RKO (cell line): ENCODE data around the gene POSTN.
"Not testable (repeated sequence)": the region's sequence is repeated elsewhere in the genome, so short reads cannot be mapped to it uniquely, and the experiment has no call there.

Experiments used
- DNase-seq: peaks from one replicate; pipeline ENCODE4 v3.0.0-alpha.2; 2016; ENCODE audit warnings: low spot score

Gene POSTN

GRCh38 chr13:37597477-37598025 is 1.0 kb downstream of the POSTN start:
- DNase-seq, result no peak

GRCh38 chr13:37596805-37597204 is 1.8 kb downstream of the POSTN start:
- DNase-seq, result no peak

GRCh38 chr13:37595162-37595561 is 3.4 kb downstream of the POSTN start:
- no peak for DNase-seq

- no peak for DNase-seq
Observed at GRCh38 chr13:37594550-37594949, 4.0 kb downstream of the POSTN start.

- not testable (repeated sequence) for DNase-seq
Observed at GRCh38 chr13:37589381-37589780, 9.2 kb downstream of the POSTN start.

GRCh38 chr13:37587236-37587635 is 11.3 kb downstream of the POSTN start:
- no peak for DNase-seq

- DNase-seq, result no peak
Observed at GRCh38 chr13:37586164-37586563, 12.4 kb downstream of the POSTN start.

- no peak for DNase-seq
Observed at GRCh38 chr13:37585541-37585940, 13.0 kb downstream of the POSTN start.

- DNase-seq, result no peak
Observed at GRCh38 chr13:37576601-37577000, 22.0 kb downstream of the POSTN start.

GRCh38 chr13:37565425-37565824 is 33.1 kb downstream of the POSTN start:
- no peak for DNase-seq

- no peak for DNase-seq
Observed at GRCh38 chr13:37561031-37561430, 37.5 kb downstream of the POSTN start.

GRCh38 chr13:37560526-37560925 is 38.0 kb downstream of the POSTN start:
- DNase-seq, result no peak

GRCh38 chr13:37558766-37559165 is 39.8 kb downstream of the POSTN start:
- DNase-seq, result not testable (repeated sequence)

- no peak for DNase-seq
Observed at GRCh38 chr13:37546087-37546486, 52.5 kb downstream of the POSTN start.

GRCh38 chr13:37544995-37545394 is 53.6 kb downstream of the POSTN start:
- no peak for DNase-seq

GRCh38 chr13:37539976-37540605 is 58.5 kb downstream of the POSTN start:
- no peak for DNase-seq

- DNase-seq, result no peak
Observed at GRCh38 chr13:37539170-37539569, 59.4 kb downstream of the POSTN start.

- DNase-seq, result no peak
Observed at GRCh38 chr13:37535501-37535900, 63.1 kb downstream of the POSTN start.

GRCh38 chr13:37534676-37535075 is 63.9 kb downstream of the POSTN start:
- no peak for DNase-seq

- peak; percentile 20 for DNase-seq
Observed at GRCh38 chr13:37534181-37534580, 64.4 kb downstream of the POSTN start.

- no peak for DNase-seq
Observed at GRCh38 chr13:37531049-37531448, 67.5 kb downstream of the POSTN start.

GRCh38 chr13:37529751-37530385 is 68.7 kb downstream of the POSTN start:
- no peak for DNase-seq

- DNase-seq, result no peak
Observed at GRCh38 chr13:37526710-37527473, 71.7 kb downstream of the POSTN start.
